Spleen (tissue), 7 donors: ENCODE measurements around the gene RRAS2.
"Not testable (repeated sequence)": the region's sequence is repeated elsewhere in the genome, so short reads cannot be mapped to it uniquely, and the experiment has no call there.

ENCODE experiments used
- CTCF ChIP-seq, 11 experiments: fragments of 200-600 bp in 7 of 11; fragments of 450-650 bp in 4 of 11; sonication (generic) in 4 of 11; IDR thresholded peaks in 8 of 11; conservative IDR thresholded peaks in 3 of 11; 1 replicate in 7 of 11; 2 replicates in 4 of 11; pipeline versions ENCODE4 v1.4.0 to v1.8.0; 2016 to 2021; ENCODE audit warnings: antibody characterized with exemption in 11 of 11, inconsistent platforms in 4 of 11, mild to moderate bottlenecking in 1 of 11
- POLR2A ChIP-seq, 3 donors: fragments of 450-650 bp; IDR thresholded peaks; one replicate each; pipeline ENCODE4 v1.5.1; 2017; ENCODE audit warnings: antibody characterized with exemption in 3 of 3, mild to moderate bottlenecking in 1 of 3
- donor health status: DM: no; HTN: no; CAD: no; lungs with moderate emphysema.
- donor health status: DM: no; HTN: no; CAD: no.
- donor health status: DM: no; HTN: no; CAD: no.

GRCh38 chr11:14354604-14355003 is 4.4 kb downstream of the RRAS2 start:
- TF ChIP-seq CTCF (IDR thresholded peaks at IDR 0.05 in 8 of 11, conservative IDR thresholded peaks at IDR 0.05 in 3 of 11); POLR2A (IDR thresholded peaks at IDR 0.05): not testable (repeated sequence)
